ENCODE measurements around the gene LEPROT.

Gene LEPROT

GRCh38 chr1:65412256-65412983 is 8.0 kb upstream of the LEPROT start:
- no peak for DNase-seq (ENCODE audit: low read depth)

GRCh38 chr1:65412984-65413375 is 7.5 kb upstream of the LEPROT start:
- DNase-seq (ENCODE audit: low read depth): no peak

- no peak for DNase-seq (ENCODE audit: low read depth)
These were observed 5.9 kb upstream of the LEPROT start for GRCh38 chr1:65414538-65414937.

GRCh38 chr1:65416767-65417166 is 3.7 kb upstream of the LEPROT start:
- no peak for DNase-seq (ENCODE audit: low read depth)

- no peak for DNase-seq (ENCODE audit: low read depth)
These were observed 2.7 kb upstream of the LEPROT start for GRCh38 chr1:65417729-65418128.

- no peak for DNase-seq (ENCODE audit: low read depth)
These were observed 1.8 kb upstream of the LEPROT start for GRCh38 chr1:65418522-65419185.

- peak; percentile 97 for DNase-seq (ENCODE audit: low read depth)
These were observed 533 bp upstream of the LEPROT start for GRCh38 chr1:65419681-65420589.

GRCh38 chr1:65421351-65422025 is 1.0 kb downstream of the LEPROT start:
- no peak for DNase-seq (ENCODE audit: low read depth)

- DNase-seq (ENCODE audit: low read depth): no peak
These were observed 2.1 kb downstream of the LEPROT start for GRCh38 chr1:65422241-65423203.

- DNase-seq (ENCODE audit: low read depth): no peak
These were observed 3.6 kb downstream of the LEPROT start for GRCh38 chr1:65423884-65424572.

GRCh38 chr1:65424573-65424889 is 4.1 kb downstream of the LEPROT start:
- no peak for DNase-seq (ENCODE audit: low read depth)

GRCh38 chr1:65425006-65425405 is 4.5 kb downstream of the LEPROT start:
- DNase-seq (ENCODE audit: low read depth): no peak

GRCh38 chr1:65425697-65426096 is 5.2 kb downstream of the LEPROT start:
- DNase-seq (ENCODE audit: low read depth): no peak

GRCh38 chr1:65429078-65429477 is 8.6 kb downstream of the LEPROT start:
- no peak for DNase-seq (ENCODE audit: low read depth)

- DNase-seq (ENCODE audit: low read depth): no peak
These were observed 9.3 kb downstream of the LEPROT start for GRCh38 chr1:65429806-65430205.

GRCh38 chr1:65431111-65431705 is 10.7 kb downstream of the LEPROT start:
- no peak for DNase-seq (ENCODE audit: low read depth)

GRCh38 chr1:65432918-65433317 is 12.4 kb downstream of the LEPROT start:
- no peak for DNase-seq (ENCODE audit: low read depth)

- DNase-seq (ENCODE audit: low read depth): no peak
These were observed 13.8 kb downstream of the LEPROT start for GRCh38 chr1:65434255-65434654.

GRCh38 chr1:65434760-65435159 is 14.3 kb downstream of the LEPROT start:
- no peak for DNase-seq (ENCODE audit: low read depth)

GRCh38 chr1:65435987-65436386 is 15.5 kb downstream of the LEPROT start:
- DNase-seq (ENCODE audit: low read depth): no peak
